Embryonic facial prominence (tissue), 1 donor: ENCODE data around the gene SLC16A12.
"Not testable (repeated sequence)": the region's sequence is repeated elsewhere in the genome, so short reads cannot be mapped to it uniquely, and the experiment has no call there.

Source experiments
- DNase-seq: peaks from one replicate; pipeline ENCODE4 v3.0.0-alpha.2; 2016; ENCODE audit errors: extremely low spot score

Gene SLC16A12

GRCh38 chr10:89548673-89549072 is 13.3 kb upstream of the SLC16A12 start:
- DNase-seq = no peak

DNA sequence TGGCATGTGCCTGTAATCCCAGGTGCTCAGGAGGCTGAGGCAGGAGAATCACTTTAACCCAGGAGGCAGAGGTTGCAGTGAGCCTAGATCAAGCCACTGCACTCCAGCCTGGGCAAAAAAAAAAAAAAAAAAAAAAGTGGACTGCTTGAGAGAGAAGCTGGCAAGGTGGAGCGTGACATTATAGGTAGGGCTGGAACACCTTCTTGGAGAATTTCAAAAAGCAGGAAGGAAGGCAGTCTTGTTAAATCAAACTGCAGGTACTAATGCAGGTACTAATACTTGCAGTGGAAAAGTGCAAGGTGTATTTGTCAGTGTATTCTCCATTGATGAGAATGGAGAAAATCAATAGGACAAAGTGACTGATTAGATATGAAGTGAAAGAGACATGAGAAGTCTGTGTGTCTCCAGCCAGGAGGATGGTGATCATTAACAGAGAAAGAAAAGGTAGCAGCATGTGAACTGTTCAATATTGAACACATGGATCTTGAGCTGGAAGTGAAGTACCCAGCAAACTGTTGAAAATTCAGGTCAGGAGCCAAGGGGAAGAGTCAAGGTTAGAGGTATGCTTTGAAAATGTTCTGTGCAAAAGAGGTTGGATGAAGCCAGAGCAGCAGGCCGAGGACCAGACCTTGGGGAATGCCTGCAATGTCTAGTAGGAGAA is 12.6 kb upstream of the SLC16A12 start:
- no peak for DNase-seq

- not testable (repeated sequence) for DNase-seq
These were observed 11.3 kb upstream of the SLC16A12 start for GRCh38 chr10:89546651-89547050.

DNA sequence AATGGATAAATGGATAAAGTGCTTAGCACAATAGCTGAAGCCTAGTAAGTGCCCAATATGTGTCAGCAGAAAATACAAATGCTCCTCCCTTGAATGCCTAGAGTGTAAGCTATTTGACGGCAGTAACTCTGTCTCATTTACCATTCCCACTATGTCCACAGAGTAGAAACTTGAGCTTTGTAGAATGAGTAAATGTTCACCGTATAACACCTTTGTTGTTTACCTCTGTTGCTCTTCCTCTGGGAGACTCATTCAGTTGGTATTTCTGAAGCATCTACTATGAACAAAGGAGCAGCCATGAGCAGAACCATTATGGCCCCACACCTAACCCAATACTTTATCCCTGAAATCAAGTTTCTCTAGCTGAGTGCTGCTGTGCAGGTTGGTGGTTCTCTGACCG is 8.4 kb upstream of the SLC16A12 start:
- no peak for DNase-seq

DNA sequence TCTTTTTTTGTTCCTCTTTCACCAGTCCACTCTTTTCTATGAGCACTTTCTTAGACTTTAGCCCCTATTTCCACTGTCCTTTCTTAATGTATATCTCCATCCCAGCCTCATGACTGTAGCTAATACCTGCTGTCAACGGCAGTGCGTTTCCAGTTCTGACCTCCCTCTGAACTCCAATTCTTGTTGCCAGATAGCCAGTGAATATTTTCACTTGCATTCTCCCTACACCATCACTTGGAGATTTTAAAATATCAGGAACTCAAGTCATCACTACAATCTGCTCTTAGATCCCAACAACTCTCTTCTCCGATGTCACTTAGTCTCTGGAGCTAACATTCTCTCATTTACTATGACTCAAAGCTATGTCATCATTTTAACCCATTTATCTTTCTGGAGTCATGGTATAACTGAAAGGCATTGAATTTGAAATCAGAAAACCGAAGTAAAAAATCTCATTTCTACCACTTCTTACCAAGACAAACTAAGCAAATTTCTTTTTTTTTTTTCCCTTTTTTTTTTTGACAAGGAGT is 5.1 kb upstream of the SLC16A12 start:
- no peak for DNase-seq

DNA sequence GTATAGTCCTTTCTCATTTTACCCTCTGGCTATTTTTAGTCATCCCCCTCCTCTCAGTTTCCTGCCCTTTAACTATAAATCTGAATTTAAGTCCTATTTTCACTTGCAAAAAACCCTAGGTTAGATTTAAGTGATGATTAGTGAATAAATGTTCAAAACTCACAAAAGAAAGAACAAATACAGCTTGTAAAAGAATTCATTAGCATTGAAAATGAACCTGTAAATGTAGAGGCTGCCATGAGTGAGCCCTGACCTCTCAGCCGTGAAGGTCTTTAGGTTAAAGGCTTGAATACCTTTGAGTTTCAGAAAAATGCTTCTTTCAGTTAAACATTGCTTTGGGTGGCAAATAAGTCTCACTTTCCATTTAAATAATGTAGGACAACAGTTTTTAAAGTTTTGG is 2.0 kb upstream of the SLC16A12 start:
- DNase-seq = no peak

GRCh38 chr10:89536013-89536354 is 590 bp upstream of the SLC16A12 start:
- DNase-seq = no peak

- no peak for DNase-seq
These were observed 598 bp downstream of the SLC16A12 start for GRCh38 chr10:89534826-89535166.

DNA sequence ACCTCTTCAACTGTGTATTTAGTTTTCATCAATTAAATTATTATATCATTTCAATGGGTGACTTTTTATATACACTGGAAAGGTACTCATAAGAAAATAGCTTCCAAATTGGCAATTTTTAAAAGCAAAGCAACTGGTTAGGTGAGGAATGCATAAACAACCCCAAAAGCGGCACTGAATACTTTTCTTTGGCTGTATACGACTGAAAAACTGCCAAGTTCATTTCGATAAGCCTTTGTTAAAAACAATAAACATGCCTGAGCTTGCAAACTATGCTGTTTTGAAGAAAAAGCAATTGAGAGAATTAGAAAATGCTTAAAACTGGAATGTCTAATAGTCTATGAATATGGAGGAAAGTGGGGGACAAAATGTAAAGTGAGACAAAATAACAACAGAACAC is 2.9 kb downstream of the SLC16A12 start:
- no peak for DNase-seq

DNA sequence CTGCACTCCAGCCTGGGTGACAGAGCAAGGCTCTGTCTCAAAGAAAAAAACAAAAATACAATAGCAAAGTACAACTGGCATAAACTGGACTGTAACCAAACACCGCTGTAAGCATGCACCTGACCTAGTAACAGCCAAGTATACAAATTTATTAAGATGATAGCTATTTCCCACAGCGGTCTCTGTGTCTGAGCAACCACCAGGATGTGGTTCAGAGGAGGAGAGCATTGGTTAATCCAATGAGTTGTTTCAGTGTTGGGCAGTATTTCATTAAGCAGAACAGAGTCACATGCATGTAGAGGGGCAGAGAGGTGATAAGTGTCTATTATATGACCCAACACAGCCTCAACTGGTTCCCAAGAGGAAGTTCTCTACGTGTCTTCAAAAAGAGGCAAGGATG is 4.0 kb downstream of the SLC16A12 start:
- no peak for DNase-seq

GRCh38 chr10:89529711-89530110 is 5.7 kb downstream of the SLC16A12 start:
- not testable (repeated sequence) for DNase-seq

GRCh38 chr10:89526358-89526757 is 9.0 kb downstream of the SLC16A12 start:
- DNase-seq = no peak

- no peak for DNase-seq
These were observed 9.8 kb downstream of the SLC16A12 start for GRCh38 chr10:89525556-89525955.

DNA sequence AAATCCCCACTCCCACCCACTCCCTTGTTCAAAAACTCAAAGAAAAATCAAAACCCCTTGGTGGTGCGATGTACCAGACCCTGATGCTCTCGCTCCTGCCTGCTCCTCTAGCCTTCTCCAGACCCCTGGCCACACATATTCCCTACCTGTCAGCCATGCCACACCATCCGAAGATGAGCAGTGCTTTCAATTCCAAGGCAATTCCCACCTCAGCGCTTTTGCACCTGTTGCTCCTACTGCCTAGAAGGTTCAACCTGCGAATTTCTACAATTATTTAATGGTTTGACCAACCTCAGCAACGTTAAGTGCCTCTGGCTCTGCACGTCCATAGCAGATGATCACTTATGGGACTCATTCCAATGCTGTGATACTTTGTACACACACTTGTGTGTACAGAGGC is 11.1 kb downstream of the SLC16A12 start:
- no peak for DNase-seq

DNA sequence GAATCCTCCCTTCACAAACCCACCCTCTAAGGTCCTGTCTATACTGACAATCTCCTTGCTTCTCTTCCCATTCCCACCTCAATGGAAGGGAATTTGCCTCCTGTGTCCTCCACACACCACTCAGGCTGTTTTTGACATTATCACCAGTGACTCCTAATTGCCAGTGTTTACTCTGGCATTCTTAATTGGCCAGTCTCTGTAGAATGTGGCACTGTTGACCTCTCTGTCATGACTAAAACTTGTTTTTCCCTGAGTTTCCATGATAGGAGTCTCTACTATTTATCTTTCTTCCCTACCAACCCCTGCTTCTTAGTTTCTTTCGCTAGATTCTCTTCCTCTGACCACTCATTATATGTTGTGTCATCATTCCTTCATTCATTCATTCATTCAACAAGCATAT is 12.1 kb downstream of the SLC16A12 start:
- no peak for DNase-seq

GRCh38 chr10:89522463-89522862 is 12.9 kb downstream of the SLC16A12 start:
- no peak for DNase-seq

DNA sequence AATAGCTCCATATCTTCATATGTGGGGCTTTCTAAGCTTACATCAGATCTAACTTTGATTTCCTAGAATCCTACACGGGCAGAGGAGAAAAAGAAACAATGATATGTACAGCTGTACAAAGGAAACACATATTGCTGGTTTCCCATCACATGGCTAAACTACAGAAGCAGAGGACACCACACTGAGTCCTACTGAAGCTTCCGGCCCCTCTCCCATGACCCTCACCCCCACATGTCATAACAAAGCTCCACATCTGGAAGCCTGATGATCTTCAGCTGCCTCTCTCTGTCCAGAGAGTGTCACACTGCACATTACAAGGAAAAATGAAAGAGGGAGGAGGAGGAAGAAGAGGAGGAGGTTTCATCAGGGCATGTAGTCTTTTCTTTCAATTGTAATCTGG is 14.0 kb downstream of the SLC16A12 start:
- no peak for DNase-seq

DNA sequence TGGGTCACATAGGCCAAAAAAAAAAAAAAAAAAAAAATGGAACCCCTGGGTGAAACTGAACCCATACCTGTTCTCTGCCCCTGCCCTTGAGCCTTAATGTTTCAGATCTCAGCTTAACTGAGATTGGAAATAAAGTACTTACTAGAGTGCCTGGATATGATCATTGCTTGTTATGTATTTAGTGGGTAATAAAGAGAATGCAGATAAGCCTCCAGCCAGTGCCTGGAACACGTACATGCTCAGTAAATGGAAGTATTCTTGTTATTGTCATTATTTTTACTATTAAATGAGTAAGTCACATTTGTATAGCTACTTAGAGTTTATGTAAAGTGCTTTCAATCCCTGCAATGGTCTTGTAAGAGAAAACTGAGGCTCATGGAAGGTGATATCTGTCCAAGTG is 14.7 kb downstream of the SLC16A12 start:
- no peak for DNase-seq

- DNase-seq = no peak
These were observed 16.2 kb downstream of the SLC16A12 start for GRCh38 chr10:89518876-89519842.

DNA sequence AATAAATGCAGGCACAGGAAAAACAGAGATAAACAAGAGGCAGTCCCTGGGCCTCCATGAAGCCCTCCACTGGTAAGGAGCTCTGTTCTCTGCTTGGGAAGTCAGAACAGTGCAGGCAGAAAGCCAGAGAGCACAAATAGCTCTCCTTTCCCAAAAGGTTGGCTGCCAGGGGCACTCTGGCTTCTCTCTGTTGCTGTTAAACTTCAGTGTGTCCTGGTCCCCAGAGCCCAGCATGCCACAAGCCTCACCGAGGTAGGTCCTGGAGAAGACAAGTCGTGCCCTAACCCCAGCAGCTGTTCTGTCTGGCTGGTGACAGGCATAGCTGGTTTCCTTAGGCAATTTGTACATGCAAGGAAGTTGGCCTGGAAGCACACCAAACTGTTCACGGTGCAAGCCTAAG is 17.3 kb downstream of the SLC16A12 start:
- DNase-seq = no peak

DNA sequence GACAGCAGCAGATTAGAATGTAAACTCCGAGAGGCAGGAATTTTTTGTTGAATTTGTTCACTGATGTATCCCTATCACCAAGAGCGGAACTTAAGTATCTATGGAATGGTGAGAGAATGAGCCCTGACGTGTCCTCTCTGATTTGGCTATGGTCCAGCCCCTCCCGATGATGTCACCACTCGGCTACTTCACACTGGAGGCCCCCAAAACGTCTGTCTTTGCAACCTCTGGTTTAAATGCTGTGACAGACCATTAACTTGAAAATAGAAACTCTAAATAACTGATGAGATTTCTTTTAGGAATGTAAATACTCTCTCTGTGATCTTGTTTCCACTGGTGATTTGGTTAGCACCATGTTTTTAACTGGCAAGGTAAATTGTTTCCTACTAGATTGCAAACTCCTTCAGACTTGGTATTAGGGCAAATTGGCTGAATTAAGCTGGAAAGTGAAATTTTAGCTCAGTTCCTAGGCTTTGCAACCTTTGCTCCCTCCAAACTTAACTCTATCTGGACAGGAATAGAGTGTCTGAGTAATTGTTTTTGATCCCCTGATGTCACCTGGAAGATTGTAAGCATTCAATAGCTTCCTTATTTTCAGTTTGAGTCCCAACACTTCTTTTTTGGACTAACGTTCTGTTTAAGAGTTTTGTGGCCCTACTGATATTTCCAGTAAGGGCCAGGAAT is 19.1 kb downstream of the SLC16A12 start:
- no peak for DNase-seq

- no peak for DNase-seq
These were observed 20.2 kb downstream of the SLC16A12 start for GRCh38 chr10:89515031-89515841.
